Epithelial cell of proximal tubule (primary cell): ENCODE measurements around the gene CRTC1. TPM values are rescaled to one million over a fixed set of nuclear protein-coding genes. Genes with fewer than 3 reads are reported as not detected.

Experiments used
- DNase-seq: peaks from one replicate; pipeline ENCODE4 v3.0.0-alpha.2; 2011; ENCODE audit warnings: low read depth
- H3K4me3 ChIP-seq: 2 replicates; pipeline ENCODE4 v1.5.1; 2011; ENCODE audit warnings: low read depth, mild to moderate bottlenecking, low read length
- total RNA-seq: library from RNA; depleted of rRNA; stranded (reverse); fragments of >200 nt; gene quantifications from 2 replicates; pipeline ENCODE4 v1.2.3, GENCODE V29; 2015
- TF ChIP-seq, protein P1 (sequence below): conservative IDR thresholded peaks from 2 replicates; pipeline ENCODE4 v1.5.1; 2012; ENCODE audit warnings: low read depth, mild to moderate bottlenecking, low read length

Gene CRTC1
- total RNA-seq, 1 donor from 2014 or later: 3.0 TPM

DNA sequence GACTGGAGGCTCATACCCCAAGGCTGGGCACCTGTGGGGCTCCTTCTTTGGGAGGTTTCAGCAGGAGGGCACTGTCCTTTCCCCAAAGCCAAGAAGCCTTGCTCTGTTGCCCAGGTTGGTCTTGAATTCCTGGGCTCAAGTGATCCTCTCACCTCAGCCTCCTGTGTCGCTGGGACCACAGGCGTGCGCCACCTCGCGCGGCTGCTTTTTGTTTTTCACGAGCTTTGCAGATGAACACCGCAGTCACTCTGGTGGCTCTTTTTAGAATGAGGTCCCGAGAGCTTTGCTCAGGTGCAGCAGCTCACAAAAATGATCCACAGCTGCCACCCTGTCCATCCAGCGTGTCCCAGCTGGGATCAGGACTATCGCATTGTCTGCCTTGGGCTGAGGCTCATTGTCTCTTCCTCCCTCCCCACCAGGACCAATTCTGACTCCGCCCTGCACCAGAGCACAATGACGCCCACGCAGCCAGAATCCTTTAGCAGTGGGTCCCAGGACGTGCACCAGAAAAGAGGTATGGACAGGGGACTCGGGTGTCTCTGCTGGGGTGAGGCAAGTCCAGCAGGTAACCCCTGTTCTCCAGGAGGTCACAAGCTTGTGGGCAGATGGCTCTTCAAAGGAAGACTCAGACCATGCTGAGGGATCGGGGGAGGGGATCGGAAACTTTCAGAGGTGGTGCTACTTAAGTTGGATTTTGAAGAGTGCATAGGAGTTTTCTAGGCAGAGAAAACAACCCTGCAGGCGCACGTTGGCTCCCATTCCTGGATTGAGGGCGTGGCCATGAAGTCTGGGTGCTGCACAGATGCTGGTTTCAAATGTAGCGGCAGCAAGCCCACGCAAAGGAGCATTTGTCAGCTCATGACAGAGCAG, 66.1 kb downstream of the CRTC1 start:
- DNase-seq: no peak
- no peak overlapping the region for H3K4me3 ChIP-seq
- TF ChIP-seq, protein P1, sequence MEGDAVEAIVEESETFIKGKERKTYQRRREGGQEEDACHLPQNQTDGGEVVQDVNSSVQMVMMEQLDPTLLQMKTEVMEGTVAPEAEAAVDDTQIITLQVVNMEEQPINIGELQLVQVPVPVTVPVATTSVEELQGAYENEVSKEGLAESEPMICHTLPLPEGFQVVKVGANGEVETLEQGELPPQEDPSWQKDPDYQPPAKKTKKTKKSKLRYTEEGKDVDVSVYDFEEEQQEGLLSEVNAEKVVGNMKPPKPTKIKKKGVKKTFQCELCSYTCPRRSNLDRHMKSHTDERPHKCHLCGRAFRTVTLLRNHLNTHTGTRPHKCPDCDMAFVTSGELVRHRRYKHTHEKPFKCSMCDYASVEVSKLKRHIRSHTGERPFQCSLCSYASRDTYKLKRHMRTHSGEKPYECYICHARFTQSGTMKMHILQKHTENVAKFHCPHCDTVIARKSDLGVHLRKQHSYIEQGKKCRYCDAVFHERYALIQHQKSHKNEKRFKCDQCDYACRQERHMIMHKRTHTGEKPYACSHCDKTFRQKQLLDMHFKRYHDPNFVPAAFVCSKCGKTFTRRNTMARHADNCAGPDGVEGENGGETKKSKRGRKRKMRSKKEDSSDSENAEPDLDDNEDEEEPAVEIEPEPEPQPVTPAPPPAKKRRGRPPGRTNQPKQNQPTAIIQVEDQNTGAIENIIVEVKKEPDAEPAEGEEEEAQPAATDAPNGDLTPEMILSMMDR: no peak

DNA sequence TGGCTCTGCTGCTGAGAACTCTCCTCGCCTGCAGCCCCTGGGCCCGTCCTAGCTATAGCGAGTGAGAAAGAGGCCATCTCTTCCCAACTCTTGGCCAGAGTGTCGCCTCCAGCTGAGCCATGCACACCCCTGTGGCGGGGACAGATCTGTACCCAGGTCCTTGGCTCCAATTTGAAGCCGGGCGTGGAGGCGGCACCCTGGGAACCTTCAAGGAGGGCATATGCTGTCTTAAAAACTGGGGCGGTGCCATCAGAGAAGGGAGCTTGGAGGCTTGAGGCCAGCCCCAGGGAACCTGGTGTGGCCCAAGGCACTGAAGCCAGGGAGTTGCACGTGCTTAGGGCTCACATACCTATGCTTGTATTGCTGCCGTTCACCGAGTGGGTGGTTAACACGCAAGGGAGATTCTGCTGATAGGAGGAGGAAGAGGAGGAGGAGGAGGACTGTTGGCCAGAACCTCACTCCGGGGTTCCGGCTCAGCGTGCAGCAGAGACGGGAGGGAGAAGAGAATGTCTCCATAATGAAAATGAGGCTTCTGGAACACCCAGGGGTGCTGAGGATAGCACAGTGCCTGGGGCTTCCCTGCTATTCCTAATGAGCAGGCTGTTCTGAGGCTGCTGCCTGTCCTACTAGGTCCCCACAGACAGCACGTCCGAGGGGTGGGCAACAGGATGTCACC, 67.0 kb downstream of the CRTC1 start:
- DNase-seq: no peak
- TF ChIP-seq, protein P1: no peak
- H3K4me3 ChIP-seq: no peak overlapping the region

DNA sequence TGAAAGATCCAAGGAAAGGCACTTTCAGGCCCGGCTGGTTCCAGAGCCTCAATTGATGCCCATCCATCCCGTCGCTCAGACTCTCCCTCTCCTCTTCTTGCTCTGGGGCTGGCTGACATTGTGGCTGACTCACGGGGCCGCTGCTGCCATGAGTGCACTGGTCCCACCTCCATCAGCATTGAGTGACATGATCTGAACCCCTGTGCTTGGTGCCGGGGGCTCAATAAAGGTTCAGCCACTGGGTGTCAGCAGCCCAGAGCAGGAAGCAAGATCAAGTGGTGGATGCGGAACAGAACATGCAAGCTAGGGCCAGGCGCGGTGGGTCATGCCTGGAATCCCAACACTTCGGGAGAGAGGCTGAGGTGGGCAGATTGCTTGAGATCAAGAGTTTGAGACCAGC, 68.1 kb downstream of the CRTC1 start:
- TF ChIP-seq, protein P1: no peak

DNA sequence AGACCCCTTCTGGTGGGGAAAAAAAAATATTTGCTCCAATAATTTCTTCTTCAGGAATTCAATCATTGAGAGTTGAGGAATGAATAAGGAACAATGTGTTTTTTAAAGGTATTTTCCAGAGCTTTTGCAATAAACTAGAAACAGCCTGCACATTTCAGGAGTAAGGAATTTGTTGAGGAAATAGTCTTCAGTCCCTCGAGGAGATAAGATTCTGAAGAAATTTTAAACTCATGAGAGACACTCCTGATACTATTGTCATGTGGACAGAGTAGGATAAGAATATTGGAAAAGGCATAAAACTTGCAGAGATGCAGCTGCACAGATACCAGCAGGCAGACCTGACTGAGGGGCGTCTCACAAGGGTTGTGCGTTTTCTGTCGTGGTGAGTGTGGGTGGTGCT, 71.0 kb downstream of the CRTC1 start:
- no peak overlapping the region for H3K4me3 ChIP-seq
- TF ChIP-seq, protein P1: no peak
- no peak for DNase-seq

More for the DNA sequence above, 68.1 kb downstream of the CRTC1 start:
- no peak for DNase-seq
- no peak overlapping the region for H3K4me3 ChIP-seq

DNA sequence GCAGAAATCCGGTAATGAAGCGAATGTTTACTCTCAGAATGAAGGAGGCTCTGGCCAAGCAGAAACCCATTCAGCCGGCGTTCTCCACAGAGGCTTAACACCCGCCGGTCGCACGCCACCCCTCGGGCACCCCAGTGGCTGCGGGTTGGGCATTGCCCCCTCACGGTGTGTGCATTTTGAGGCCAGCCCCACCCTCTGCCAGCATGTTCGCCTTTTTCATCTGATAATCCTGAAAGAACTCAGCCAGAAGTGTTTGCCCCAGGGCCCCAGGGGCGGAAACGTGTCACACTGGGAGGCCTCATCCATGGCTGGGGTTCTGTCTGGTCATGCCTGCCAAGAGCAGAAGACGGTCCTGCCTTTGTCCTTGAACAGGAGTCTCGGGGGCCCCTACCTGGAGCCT, 73.4 kb downstream of the CRTC1 start:
- TF ChIP-seq, protein P1: no peak
- no peak for DNase-seq
- H3K4me3 ChIP-seq: no peak overlapping the region

DNA sequence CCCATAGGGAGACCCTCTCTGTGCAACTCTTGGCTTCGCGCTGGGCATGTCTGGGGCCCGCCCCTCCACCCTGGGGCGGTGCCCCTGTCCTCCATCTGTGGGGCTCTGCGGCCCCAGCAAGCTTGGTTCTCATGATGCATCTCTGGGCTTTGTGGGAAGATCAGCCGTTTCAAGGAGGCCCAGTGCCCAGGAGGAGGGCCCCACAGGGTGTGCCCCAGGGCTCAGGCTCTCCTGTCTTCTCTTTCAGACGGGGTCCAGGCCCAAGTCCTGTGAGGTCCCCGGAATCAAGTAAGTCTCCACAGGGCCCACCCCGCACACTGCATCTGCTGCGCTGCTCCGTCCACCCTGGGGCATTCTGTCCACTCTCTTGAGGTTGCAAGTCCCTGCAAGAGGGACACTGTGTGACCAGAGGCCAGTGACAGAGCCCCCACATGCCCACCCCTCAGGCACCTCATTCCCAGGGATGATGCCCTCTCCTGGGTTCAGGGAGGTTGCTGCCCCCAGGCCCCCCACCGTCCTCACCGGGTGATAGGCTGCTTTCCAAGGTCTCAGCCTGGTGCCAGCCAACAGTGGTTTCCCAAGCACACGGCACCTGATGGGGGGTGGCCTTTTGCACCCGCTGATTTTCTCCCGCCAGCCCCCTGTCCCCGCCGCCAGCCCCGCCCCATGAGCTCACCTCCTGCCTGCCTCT, 76.0 kb downstream of the CRTC1 start:
- H3K4me3 ChIP-seq: no peak overlapping the region
- TF ChIP-seq, protein P1: no peak
- DNase-seq: no peak
